OCI-LY7 (cell line): ENCODE measurements around the gene CEP78.

ENCODE experiments used
- EZH2phosphoT487 ChIP-seq: fragments of 200-600 bp; sonication (generic); IDR thresholded peaks from 2 replicates; pipeline ENCODE4 v1.6.1; 2018; ENCODE audit warnings: low read depth, borderline replicate concordance, mild to moderate bottlenecking, mixed run types, antibody characterized with exemption, low read length, moderate library complexity, mixed read lengths
- TF ChIP-seq, protein P1 (sequence below): fragments of 200-600 bp; sonication (generic); conservative IDR thresholded peaks from 2 replicates; pipeline ENCODE4 v1.5.1; 2014; ENCODE audit warnings: mild to moderate bottlenecking, antibody characterized with exemption, low read length, moderate library complexity, mixed read lengths

DNA sequence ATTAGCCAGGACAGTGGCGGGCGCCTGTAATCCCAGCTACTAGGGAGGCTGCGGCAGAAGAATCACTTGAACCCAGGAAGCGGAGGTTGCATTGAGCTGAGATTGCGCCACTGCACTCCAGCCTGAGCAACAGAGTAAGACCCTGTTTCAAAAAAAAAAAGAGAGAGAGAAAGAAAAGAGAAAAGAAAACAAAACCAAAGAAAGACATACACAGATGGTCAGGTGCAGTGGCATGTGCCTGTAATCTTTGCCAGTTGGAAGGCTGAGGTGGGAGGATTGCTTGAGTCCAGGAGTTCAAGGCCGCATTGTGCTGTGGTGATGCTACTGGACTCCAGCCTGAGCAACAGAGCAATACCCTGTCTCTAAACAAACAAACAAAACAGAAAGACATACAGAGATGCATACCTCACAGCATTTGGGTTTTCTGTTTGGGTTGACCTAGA, 51.1 kb downstream of the CEP78 start:
- TF ChIP-seq, protein P1, sequence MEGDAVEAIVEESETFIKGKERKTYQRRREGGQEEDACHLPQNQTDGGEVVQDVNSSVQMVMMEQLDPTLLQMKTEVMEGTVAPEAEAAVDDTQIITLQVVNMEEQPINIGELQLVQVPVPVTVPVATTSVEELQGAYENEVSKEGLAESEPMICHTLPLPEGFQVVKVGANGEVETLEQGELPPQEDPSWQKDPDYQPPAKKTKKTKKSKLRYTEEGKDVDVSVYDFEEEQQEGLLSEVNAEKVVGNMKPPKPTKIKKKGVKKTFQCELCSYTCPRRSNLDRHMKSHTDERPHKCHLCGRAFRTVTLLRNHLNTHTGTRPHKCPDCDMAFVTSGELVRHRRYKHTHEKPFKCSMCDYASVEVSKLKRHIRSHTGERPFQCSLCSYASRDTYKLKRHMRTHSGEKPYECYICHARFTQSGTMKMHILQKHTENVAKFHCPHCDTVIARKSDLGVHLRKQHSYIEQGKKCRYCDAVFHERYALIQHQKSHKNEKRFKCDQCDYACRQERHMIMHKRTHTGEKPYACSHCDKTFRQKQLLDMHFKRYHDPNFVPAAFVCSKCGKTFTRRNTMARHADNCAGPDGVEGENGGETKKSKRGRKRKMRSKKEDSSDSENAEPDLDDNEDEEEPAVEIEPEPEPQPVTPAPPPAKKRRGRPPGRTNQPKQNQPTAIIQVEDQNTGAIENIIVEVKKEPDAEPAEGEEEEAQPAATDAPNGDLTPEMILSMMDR = no peak
- TF ChIP-seq EZH2phosphoT487 = no peak
